B cell (primary cell): ENCODE data around the gene FOXN4.

Experiments used
- EZH2 ChIP-seq: IDR thresholded peaks from 2 replicates; pipeline ENCODE4 v1.6.1; 2012; ENCODE audit warnings: borderline replicate concordance, low read depth, mild to moderate bottlenecking, moderate library complexity, low read length; ENCODE audit not compliant: insufficient read depth, poor library complexity, severe bottlenecking
- TF ChIP-seq, protein P1 (sequence below): fragments of 200-600 bp; IDR thresholded peaks from one replicate; pipeline ENCODE4 v1.8.0; 2022; ENCODE audit warnings: antibody characterized with exemption, mild to moderate bottlenecking

- TF ChIP-seq, protein P1, sequence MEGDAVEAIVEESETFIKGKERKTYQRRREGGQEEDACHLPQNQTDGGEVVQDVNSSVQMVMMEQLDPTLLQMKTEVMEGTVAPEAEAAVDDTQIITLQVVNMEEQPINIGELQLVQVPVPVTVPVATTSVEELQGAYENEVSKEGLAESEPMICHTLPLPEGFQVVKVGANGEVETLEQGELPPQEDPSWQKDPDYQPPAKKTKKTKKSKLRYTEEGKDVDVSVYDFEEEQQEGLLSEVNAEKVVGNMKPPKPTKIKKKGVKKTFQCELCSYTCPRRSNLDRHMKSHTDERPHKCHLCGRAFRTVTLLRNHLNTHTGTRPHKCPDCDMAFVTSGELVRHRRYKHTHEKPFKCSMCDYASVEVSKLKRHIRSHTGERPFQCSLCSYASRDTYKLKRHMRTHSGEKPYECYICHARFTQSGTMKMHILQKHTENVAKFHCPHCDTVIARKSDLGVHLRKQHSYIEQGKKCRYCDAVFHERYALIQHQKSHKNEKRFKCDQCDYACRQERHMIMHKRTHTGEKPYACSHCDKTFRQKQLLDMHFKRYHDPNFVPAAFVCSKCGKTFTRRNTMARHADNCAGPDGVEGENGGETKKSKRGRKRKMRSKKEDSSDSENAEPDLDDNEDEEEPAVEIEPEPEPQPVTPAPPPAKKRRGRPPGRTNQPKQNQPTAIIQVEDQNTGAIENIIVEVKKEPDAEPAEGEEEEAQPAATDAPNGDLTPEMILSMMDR = no peak
- no peak for TF ChIP-seq EZH2
Measured at GRCh38 chr12:109234012-109234411, 75.1 kb downstream of the FOXN4 start.
